HepG2 (cell line): ENCODE measurements around the gene MYEOV.

Experiments used
- CTCF ChIP-seq: sonication (generic); formaldehyde crosslinking; IDR thresholded peaks from 2 replicates; pipeline ENCODE4 v1.5.0; 2020; ENCODE audit warnings: mild to moderate bottlenecking, missing genetic modification reagents, moderate library complexity
- KDM4B ChIP-seq: sonication (generic); formaldehyde crosslinking; IDR thresholded peaks from 2 replicates; pipeline ENCODE4 v1.4.0; 2020; ENCODE audit warnings: missing genetic modification reagents
- MTERF4 ChIP-seq: sonication (generic); formaldehyde crosslinking; IDR thresholded peaks from 2 replicates; pipeline ENCODE4 v1.8.0; 2023; ENCODE audit warnings: mild to moderate bottlenecking, missing genetic modification reagents
- POLR2AphosphoS2 ChIP-seq: IDR thresholded peaks from 2 replicates; pipeline ENCODE4 v1.6.1; 2011; ENCODE audit warnings: low read depth, low read length, improper control_type of control experiment
- SP1 ChIP-seq, 2 experiments: fragments of 450-650 bp in 1 of 2; sonication (generic) in 1 of 2; formaldehyde crosslinking in 1 of 2; IDR thresholded peaks; 2 replicates each; pipeline versions ENCODE4 v1.4.0 to v1.6.1; 2016 to 2020; ENCODE audit warnings: missing genetic modification reagents in 1 of 2
- SP2 ChIP-seq: sonication (generic); formaldehyde crosslinking; IDR thresholded peaks from 2 replicates; pipeline ENCODE4 v1.5.1; 2020; ENCODE audit warnings: mild to moderate bottlenecking, missing genetic modification reagents
- ZNF629 ChIP-seq: sonication (generic); formaldehyde crosslinking; conservative IDR thresholded peaks from 2 replicates; pipeline ENCODE4 v1.5.0; 2020; ENCODE audit warnings: missing genetic modification reagents

DNA sequence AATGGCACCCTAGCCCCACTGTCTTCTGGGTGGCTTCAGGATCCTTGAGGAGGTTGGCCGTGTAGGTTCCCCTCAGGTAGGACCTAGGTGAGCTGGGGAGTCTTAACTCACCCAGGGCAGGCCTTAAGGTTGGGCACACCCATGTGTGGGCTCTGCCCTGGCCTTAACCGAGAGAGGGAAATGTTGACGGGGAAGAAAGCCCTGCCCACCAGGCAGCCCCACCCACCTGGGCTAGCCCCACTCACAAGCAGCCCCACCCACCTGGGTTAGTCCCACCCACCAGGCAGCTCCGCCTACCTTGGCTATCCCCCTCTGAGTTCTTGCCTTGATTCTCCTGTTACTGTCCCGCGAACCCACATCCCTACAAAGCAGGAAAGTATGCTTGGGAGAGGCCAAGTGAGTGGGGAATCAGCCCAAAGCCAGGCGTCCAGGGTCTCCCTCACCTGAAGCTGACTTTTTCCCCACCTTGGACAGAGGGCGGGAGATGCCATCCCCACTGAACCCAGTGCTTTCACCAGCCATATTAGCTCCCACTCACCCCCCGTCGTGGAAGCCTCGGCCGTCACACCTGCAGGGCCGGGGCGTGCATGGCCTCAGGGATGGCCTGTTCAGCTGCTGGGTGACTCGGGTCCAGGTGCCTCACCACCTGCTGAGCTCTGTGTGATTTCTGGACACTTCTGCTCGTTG, at the start of gene MYEOV:
- TF ChIP-seq ZNF629 (CRISPR knock-in tag) (no peak), CTCF (CRISPR knock-in tag) (no peak), KDM4B (CRISPR knock-in tag) (no peak), POLR2AphosphoS2 (no peak), MTERF4 (CRISPR knock-in tag) (no peak), SP2 (CRISPR knock-in tag) (no peak), SP1 (IDR thresholded peaks at IDR 0.05) (no peak), SP1 (CRISPR knock-in tag; IDR thresholded peaks at IDR 0.05) (no peak)
